Measurements from ENCODE around the gene OMP. TPM values are rescaled to one million over a fixed set of nuclear protein-coding genes. Genes with fewer than 3 reads are reported as not detected.

Gene OMP
- total and polyA plus RNA-seq, 2 donors (not counting 1 experiment from before 2014, with no cell fraction given): not detected

GRCh38 chr11:77062924-77063323 is 39.7 kb upstream of the OMP start:
- H3K79me2 ChIP-seq (ENCODE audit: control insufficient read depth, insufficient read depth, low read length): no peaks in the 10 kb centered on the region
- no peaks in the 10 kb centered on the region for H3K36me3 ChIP-seq (replicated peaks in 1 of 2; ENCODE audit: control extremely low read depth in 1 of 2, control insufficient read depth in 1 of 2, extremely low read depth in 1 of 2, insufficient read depth in 2 of 2, low read length in 1 of 2)
- H3K4me2 ChIP-seq (replicated peaks; ENCODE audit: low read depth, low read length, poor library complexity, severe bottlenecking): no peak overlapping the region
- H4K20me1 ChIP-seq (ENCODE audit: control insufficient read depth, insufficient read depth, low read length, poor library complexity, severe bottlenecking): no peaks in the 10 kb centered on the region
- no peak for TF ChIP-seq EZH2 (IDR thresholded peaks at IDR 0.05; ENCODE audit: borderline replicate concordance, insufficient read depth, low read depth, low read length, poor library complexity, severe bottlenecking)
- TF ChIP-seq, protein P1, sequence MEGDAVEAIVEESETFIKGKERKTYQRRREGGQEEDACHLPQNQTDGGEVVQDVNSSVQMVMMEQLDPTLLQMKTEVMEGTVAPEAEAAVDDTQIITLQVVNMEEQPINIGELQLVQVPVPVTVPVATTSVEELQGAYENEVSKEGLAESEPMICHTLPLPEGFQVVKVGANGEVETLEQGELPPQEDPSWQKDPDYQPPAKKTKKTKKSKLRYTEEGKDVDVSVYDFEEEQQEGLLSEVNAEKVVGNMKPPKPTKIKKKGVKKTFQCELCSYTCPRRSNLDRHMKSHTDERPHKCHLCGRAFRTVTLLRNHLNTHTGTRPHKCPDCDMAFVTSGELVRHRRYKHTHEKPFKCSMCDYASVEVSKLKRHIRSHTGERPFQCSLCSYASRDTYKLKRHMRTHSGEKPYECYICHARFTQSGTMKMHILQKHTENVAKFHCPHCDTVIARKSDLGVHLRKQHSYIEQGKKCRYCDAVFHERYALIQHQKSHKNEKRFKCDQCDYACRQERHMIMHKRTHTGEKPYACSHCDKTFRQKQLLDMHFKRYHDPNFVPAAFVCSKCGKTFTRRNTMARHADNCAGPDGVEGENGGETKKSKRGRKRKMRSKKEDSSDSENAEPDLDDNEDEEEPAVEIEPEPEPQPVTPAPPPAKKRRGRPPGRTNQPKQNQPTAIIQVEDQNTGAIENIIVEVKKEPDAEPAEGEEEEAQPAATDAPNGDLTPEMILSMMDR (IDR thresholded peaks at IDR 0.05): no peak
- peaks cover 15% of the 10 kb centered on the region for H3K27me3 Mint-ChIP-seq
- ChIA-PET POLR2A (no interaction called here), CTCF (interaction anchor here (1.2 to 1.3 kb wide), 3 partner anchors 11 to 485 kb away, joined by 3 to 5 read pairs (median 4); no protein-coding TSS in a partner anchor)
- no peaks in the 10 kb centered on the region for H3K9me3 Mint-ChIP-seq (ENCODE audit: insufficient read depth)
- H3K27ac ChIP-seq (ENCODE audit: low read length in 2 of 2): no peak overlapping the region
- DNase-seq (no peak), ATAC-seq (ENCODE audit: low read depth) (no peak)
- no peak overlapping the region for H2AFZ ChIP-seq (ENCODE audit: insufficient read depth, low read depth, low read length, poor library complexity, severe bottlenecking)
- H3K4me1 ChIP-seq (ENCODE audit: control insufficient read depth in 2 of 2, insufficient read depth in 2 of 2, low read length in 2 of 2): peaks cover 11 to 16% of the 10 kb centered on the region in 2 donors
- H3K4me3 Mint-ChIP-seq: no peak overlapping the region
- no peak overlapping the region for H3K9ac ChIP-seq (ENCODE audit: low read length)
- H3K9me3 ChIP-seq (ENCODE audit: control extremely low read depth in 1 of 3, control insufficient read depth in 2 of 3, insufficient read depth in 1 of 3, low read length in 2 of 3): peaks cover 0 to 6% (median 1%) of the 10 kb centered on the region in 3 donors
- intact Hi-C loops (cut with micrococcal nuclease): no loop called here
- H3K4me1 Mint-ChIP-seq: peaks cover 12% of the 10 kb centered on the region
- peaks cover 0 to 6% (median 0%) of the 10 kb centered on the region in 4 experiments for H3K27me3 ChIP-seq (replicated peaks in 1 of 4; ENCODE audit: control extremely low read depth in 1 of 4, control insufficient read depth in 3 of 4, insufficient read depth in 4 of 4, low read length in 3 of 4)
- H3K27ac Mint-ChIP-seq: no peak overlapping the region
- H3K4me3 ChIP-seq (ENCODE audit: control extremely low read depth in 1 of 5, extremely low read depth in 1 of 5, insufficient read depth in 1 of 5, low read depth in 2 of 5, low read length in 4 of 5): no peak overlapping the region

- no peaks in the 10 kb centered on the region for H3K9me3 Mint-ChIP-seq (ENCODE audit: insufficient read depth)
- peaks cover 17% of the 10 kb centered on the region for H3K27me3 Mint-ChIP-seq
- H3K9me3 ChIP-seq (ENCODE audit: control extremely low read depth in 1 of 3, control insufficient read depth in 2 of 3, insufficient read depth in 1 of 3, low read length in 2 of 3): peaks cover 0 to 6% (median 1%) of the 10 kb centered on the region in 3 donors
- peaks cover 0 to 6% (median 0%) of the 10 kb centered on the region in 4 experiments for H3K27me3 ChIP-seq (replicated peaks in 1 of 4; ENCODE audit: control extremely low read depth in 1 of 4, control insufficient read depth in 3 of 4, insufficient read depth in 4 of 4, low read length in 3 of 4)
- DNase-seq: no peak
- H4K20me1 ChIP-seq (ENCODE audit: control insufficient read depth, insufficient read depth, low read length, poor library complexity, severe bottlenecking): no peaks in the 10 kb centered on the region
- POLR2A ChIA-PET: no interaction called here
- intact Hi-C loops (cut with micrococcal nuclease): no loop called here
- WGBS (ENCODE audit: insufficient coverage): 73% methylated on average over 1 of the region's 1 CpG
- H3K4me1 Mint-ChIP-seq: peaks cover 12% of the 10 kb centered on the region
- peaks cover 11 to 16% of the 10 kb centered on the region in 2 donors for H3K4me1 ChIP-seq (ENCODE audit: control insufficient read depth in 2 of 2, insufficient read depth in 2 of 2, low read length in 2 of 2)
- H3K4me2 ChIP-seq (replicated peaks; ENCODE audit: low read depth, low read length, poor library complexity, severe bottlenecking): no peak overlapping the region
- H2AFZ ChIP-seq (ENCODE audit: insufficient read depth, low read depth, low read length, poor library complexity, severe bottlenecking): no peak overlapping the region
- H3K36me3 ChIP-seq (replicated peaks in 1 of 2; ENCODE audit: control extremely low read depth in 1 of 2, control insufficient read depth in 1 of 2, extremely low read depth in 1 of 2, insufficient read depth in 2 of 2, low read length in 1 of 2): no peaks in the 10 kb centered on the region
- no peak overlapping the region for H3K4me3 ChIP-seq (ENCODE audit: control extremely low read depth in 1 of 5, extremely low read depth in 1 of 5, insufficient read depth in 1 of 5, low read depth in 2 of 5, low read length in 4 of 5)
- no peak overlapping the region for H3K4me3 Mint-ChIP-seq
- no peak overlapping the region for H3K9ac ChIP-seq (ENCODE audit: low read length)
- H3K27ac Mint-ChIP-seq: no peak overlapping the region
- CTCF ChIA-PET: interaction anchor here (1.3 to 3.2 kb wide), 3 partner anchors 12 to 485 kb away, joined by 3 to 16 read pairs (median 4); no protein-coding TSS in a partner anchor
- H3K79me2 ChIP-seq (ENCODE audit: control insufficient read depth, insufficient read depth, low read length): no peaks in the 10 kb centered on the region
- no peak overlapping the region for H3K27ac ChIP-seq (ENCODE audit: low read length in 2 of 2)
- ATAC-seq (ENCODE audit: low read depth): no peak
- TF ChIP-seq, protein P1 (IDR thresholded peaks at IDR 0.05): no peak
- TF ChIP-seq EZH2 (IDR thresholded peaks at IDR 0.05; ENCODE audit: borderline replicate concordance, insufficient read depth, low read depth, low read length, poor library complexity, severe bottlenecking): no peak
These were observed 39.2 kb upstream of the OMP start for GRCh38 chr11:77063407-77063806.
